Activated T-cell treated with anti-CD3 and anti-CD28 coated beads for 1 hour (primary cell): ENCODE results near the gene CD79B.
A peak's percentile ranks its signal among the peaks of the same experiment; 100 is the strongest.
"Not testable (repeated sequence)": the region's sequence is repeated elsewhere in the genome, so short reads cannot be mapped to it uniquely, and the experiment has no call there.

Experiments
- DNase-seq: peaks from one replicate; pipeline ENCODE4 v3.0.0-alpha.2; 2020; ENCODE audit warnings: low read depth

Gene CD79B

DNA sequence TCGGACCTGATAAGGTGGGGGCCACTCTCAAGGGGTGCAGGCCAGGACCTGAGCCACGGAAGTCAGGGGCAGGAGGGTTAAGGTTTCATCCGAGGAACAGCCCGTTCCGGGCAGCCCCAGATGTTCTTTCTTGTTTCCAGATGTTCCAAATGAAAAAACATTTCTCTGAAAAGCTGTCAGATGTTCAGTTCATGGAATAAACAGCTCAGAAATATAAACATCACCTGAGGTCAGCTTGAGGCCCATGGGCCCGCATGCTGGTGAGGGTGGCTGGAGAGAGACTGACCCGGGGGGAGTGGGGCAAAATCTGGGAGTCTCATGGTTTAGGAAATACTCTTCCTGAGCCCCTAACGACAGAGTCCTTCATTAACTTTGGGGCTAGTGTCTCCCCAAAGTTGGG, 1.5 kb upstream of the CD79B start:
- no peak for DNase-seq

DNA sequence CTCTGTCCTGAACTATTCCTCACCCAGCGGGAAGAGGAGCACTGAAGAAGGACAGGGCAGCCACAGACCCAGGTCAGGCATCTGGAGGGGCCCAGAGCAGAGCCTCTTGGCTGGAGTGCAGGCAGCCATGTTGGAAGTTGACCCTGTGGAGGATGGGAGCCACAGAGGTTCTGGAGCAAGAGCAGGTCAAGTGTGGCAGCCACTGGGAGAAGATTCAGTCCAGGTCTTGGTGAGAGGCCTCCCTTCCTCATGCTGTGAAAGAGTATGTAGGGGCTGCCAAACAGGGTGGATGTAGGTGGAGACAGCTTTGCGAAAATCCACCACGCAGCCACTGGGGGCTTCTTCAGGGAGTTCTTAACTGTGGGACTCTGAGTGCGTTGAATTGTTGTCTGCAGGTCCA, 590 bp upstream of the CD79B start:
- no peak for DNase-seq

DNA sequence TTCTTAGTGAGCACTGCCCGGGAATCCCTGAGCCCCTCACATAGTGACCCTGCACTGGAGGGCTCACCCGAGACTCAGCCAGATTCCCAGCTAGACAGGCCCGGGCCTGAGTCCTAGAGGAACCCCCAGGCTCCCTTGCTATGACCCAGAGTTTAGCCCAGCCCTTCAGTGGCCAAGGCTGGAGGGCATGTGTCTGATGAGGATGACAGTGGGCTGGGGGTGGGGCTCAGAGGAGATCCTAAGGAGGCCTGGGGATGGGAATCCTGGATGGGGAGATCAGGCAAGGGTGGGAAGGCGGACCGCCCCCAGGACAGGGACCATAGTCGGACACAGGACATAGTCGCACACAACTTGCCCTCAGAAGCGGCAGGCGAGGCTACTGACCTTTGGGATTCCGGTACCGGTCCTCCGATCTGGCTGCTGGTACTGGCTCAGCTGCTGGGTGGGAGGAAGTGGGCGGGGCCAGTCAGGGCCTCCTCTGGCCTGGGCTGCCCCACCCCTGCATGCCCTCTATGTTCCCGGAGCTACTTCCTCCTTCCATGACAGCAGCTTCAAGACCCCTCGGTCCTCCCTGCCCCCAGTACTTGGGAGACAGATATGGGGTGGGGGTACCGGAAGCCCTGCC, 1.1 kb downstream of the CD79B start:
- peak; percentile 52 for DNase-seq

DNA sequence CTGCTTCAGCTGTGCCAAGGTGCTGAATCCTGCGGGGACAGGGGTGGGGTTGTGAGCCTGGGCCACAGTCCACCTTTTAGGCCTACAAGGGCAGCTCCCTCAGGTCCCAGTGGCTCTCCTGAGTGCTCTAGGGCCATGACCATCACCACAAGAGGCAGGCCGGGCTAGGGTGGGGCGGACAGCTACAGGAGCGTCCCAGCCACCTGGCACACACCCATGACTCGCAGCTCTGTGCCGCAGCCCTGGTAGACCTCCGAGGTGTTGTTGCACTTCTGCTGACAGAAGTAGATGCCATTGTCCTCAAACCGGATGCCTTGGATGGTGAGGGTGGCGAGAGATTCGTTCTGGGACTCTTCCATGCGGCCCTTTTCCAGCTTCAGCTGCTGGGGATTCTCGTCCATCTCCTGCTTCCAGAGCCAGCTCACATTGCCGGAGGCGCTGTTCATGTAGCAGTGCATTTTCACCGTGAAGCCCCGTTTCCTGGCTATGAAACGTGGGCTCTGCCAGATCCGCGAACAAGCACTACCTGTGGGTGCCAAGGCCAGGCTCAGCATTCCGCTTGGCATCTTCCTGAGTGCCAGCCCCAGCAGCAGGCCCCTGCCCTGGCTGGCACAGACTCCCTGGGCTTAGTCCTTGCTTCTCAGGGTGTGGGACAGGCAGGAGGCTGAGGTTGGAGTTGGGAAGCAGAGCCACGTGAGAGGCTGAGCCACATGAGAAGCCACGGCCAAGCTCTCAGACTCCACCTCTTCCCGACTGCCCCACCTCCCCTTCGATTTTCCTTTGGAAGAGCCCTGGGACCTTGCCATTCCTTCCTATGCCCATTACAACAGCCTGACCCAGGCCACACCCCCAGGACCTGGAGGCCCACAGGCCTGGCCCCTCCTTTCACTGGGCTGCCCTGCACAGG, 2.0 kb downstream of the CD79B start:
- DNase-seq, result no peak

DNA sequence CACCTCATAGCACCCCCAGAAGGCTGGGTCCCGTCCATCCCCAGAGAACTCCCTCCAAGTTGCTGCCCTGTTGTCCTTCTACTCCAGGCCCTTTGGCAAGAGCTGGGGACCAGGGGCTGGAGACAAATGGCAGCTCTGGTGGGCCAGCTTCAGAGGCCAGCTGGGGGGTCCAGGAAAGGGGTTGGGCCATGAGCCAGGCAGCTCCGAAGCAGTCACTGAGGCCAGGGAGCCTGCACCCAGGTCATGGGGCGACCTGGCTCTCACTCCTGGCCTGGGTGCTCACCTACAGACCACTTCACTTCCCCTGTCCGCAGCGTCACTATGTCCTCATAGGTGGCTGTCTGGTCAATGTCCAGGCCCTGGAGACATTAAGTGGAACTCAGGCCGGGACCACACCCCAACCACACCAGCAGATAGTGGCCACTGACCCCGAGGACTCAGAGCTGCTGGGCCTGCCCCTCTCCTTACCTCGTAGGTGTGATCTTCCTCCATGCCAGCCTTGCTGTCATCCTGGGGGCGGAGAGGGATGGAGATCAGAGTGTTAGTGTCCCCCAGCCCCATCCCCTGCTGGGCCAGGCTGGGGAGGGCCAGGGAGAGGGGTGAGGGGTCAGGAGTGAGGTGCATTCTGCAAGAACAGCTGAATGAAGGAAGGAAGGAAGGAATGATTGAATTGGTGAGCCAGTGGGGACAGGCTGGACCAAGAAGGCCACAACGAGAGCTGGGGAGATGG, 3.0 kb downstream of the CD79B start:
- DNase-seq, result no peak

DNA sequence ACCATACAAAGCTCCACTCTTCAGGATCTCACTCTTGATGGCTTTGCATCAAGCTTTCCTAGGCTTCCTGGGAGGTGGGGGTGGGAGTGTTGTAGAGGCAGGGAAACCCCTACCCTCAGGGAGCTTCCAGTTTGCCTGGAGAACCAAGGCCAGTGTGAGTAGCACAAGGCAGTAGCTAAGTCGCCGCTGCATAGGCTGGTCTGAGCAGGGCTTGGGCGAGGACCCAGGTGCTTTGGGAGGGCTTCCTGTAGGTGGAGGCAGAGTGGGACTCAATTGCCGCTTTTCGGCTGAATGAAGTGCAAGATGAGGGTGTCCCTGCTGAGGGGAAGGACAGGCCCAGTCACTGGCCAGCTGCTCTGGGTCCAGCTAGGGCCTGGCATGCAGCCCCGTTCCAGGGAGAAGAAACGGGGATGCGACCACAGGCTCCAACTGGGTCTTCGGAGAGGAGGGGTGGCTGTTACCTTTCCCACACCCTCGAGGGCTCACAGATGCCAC, 3.9 kb downstream of the CD79B start:
- DNase-seq, result no peak

DNA sequence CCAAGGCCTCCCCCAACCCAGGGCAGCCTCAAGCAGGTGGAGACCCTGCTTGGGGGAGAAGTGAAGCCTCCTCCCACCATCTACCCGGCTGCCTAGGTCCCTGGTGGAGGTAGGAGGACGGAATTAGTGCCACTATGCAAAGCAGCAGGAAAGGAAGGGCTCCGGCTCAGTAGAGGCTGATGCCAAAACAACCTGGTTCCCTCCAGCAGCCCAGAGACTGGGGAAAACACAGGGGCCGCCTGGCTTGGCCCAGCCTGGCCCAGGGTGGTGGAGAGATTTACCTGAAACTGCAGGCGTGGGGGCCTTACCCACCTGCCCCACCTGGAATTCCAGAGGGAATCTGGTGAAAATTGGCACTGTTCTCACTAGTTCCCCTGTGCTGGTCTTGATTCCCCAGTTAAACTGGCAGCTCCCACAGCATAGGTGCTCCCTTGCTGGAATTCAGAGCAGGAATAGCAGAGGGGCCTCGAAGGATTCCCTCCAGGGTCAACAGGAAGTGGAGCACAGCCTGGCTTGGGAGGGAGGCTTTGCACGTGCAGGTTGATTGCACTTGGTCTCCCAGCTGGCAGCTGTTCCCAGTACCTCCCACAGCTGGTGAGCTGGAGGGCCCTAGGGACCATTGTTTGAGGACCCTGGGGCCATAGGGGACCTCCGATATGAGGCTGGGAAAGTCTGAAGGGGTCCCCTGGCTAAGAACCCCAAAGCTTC, 4.5 kb downstream of the CD79B start:
- DNase-seq, result no peak

DNA sequence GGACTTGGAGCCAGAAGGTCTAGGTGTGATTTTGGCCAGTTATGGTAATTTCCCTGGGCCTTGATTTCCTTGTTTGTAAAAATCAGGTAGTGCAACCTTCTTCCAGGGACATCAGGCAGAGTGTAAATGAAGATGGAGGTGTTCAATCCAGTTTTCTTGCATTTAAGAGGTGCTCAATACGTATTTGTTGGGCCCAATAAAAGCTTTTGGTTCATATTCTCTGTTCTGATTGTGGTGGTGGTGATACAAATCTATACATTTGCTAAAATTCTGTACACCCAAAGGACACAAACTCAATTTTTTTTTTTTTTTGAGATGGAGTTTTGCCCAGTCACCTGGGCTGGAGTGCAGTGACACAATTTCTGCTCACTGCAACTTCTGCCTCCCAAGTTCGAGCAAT, 6.0 kb downstream of the CD79B start:
- DNase-seq, result no peak

DNA sequence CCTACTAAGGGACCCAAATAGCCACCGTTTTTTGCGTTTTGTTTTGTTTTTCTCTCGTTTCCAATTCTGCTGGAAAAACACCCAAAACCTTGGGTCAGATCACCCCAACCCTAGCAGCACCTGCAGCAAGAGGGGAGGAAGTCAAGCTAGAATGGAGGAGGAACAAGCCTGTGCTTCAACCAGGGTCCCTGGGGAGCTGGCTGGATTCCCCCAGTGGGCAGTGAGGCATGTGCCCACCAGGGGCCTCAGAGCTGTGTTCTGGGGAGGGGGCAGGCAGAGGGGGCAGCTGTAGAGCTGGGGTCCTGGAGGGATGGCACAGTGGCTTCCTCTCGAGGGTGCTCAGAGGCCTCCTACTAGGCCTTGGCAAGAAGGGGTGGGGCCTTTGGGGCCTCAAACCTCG, 6.5 kb downstream of the CD79B start:
- DNase-seq, result no peak

DNA sequence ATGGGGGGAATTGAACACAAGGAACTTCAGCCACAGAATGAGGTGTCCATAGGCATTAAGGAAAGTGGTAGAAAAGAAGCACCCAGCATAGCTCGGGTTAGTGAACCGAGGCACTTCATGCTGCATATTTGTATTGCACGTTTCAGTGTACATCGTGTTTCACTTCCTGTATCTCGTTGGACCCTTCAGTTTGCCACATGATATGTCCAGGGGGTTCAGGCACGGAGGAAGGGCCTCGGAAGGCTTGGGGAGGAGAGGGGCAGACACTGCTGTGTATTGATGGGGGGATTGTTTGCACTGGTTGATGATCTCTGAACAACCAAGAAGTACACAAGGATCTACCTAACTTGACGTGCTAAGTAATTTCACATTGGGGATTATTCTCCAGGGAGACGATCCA, 9.7 kb downstream of the CD79B start:
- DNase-seq, result not testable (repeated sequence)

DNA sequence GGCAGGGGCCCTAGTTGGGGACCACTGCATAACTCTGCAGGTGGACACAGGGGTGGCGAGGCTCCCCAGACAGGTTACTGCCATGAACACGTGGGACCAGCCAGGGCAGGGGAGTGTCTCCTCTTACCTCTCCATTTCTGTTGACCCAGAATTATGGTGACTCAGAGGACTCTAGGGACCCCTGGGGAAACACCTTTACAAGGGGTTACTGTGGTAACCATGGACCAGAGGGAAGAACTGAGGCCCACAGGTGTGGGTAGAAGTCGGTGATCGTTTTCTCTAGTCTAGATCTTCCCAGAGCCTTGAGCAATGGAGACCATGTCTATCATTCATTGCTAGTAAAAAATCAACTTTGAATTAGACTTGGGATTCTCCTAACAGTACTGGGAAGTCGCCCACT, 11.4 kb downstream of the CD79B start:
- not testable (repeated sequence) for DNase-seq

DNA sequence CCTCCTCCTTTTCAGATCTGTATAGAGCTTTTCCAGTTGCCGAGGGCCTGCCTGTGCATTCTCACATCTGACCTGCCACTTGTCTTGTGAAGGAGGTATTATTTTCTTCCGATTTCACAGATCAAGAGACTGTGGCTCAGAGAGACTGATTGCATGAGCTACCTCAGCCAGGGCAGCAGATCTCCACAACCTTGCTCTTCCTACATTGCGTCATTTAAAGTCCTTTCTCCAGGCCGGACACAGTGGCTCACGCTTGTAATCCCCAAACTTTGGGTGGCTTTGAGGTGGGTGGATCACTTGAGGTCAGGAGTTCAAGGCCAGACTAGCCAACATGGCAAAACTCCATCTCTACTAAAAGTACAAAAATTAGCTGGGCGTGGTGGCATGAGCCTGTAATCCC, 12.1 kb downstream of the CD79B start:
- not testable (repeated sequence) for DNase-seq

DNA sequence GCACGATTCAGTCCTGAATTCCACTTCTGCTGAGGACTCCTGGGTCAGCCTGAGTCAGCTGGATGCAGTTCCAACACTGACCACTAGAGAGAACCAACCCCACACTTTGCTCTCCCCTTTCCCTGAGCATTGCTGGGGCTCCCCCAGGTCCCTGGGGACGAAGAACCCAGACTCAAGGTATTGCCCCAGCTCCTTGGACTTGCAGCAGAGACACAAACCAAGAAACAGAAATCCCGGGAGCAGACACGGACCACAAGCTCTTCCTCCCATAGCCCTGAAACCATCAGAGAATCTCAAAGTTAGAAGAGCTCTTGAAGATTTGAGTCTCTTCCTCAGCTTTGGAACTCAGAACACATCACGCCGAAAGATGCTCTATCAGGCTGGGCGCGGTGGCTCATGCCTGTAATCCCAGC, 12.8 kb downstream of the CD79B start:
- DNase-seq, result peak; percentile 62

DNA sequence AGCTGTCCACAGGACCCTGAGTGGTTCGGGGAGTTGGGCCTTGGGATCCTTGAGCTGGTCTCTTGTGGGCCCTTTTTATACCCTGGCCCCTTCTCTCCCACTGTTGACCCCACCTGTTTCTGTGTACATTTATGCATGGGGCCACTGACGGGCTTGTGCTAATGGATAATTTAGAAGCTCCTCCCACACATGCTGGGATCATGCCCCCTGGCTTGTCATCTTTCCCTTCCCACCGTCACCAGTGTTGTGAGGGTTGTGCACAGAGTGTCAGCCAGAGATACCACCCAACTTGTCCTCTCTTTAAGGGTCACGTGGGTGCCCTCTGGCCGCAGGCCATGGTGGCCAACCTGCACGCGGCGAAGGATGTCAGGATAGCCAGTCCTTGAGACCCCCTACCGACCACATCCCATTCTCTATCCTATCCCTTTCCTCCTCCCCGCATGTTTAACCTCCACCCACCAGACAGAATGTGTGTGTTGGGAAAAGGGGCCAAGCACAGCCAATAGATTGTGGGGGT, 13.3 kb downstream of the CD79B start, which contains the start of gene GH1:
GH1 (minus strand) TSS at position 51 of the 517 bp plus-strand sequence. CDS start 63 bp downstream, outside the sequence.
- DNase-seq, result not testable (repeated sequence)

DNA sequence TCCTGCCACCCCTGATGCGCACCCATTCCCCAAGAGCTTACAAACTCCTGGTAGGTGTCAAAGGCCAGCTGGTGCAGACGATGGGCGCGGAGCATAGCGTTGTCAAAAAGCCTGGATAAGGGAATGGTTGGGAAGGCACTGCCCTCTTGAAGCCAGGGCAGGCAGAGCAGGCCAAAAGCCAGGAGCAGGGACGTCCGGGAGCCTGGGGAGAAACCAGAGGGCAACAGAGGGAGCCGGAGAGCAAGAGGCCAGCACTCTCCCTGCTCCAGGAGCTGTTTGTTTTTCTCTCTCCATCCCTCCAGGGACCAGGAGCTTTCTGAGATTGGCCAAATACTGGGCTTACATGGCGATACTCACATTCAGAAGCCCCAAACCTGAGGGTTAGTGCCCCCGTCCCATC, 13.8 kb downstream of the CD79B start:
- no peak for DNase-seq

DNA sequence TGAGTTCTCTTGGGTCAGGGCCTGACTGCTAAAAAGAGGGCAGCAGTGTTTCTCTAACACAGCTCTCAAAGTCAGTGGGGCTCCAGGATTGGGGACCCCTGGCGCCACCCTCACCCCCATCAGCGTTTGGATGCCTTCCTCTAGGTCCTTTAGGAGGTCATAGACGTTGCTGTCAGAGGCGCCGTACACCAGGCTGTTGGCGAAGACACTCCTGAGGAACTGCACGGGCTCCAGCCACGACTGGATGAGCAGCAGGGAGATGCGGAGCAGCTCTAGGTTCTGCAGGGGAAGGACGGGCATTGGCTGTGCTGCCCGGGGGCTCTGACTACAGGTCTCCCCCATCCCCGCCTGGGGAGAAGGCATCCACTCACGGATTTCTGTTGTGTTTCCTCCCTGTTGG, 14.5 kb downstream of the CD79B start:
- no peak for DNase-seq

DNA sequence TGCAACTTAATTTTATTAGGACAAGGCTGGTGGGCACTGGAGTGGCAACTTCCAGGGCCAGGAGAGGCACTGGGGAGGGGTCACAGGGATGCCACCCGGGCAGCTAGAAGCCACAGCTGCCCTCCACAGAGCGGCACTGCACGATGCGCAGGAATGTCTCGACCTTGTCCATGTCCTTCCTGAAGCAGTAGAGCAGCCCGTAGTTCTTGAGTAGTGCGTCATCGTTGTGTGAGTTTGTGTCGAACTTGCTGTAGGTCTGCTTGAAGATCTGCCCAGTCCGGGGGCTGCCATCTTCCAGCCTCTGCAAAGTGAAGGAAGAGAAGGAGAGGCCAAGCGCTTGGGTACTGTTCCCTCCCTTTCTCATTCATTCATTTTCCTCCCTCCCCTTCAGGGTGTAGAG, 14.9 kb downstream of the CD79B start:
- not testable (repeated sequence) for DNase-seq

DNA sequence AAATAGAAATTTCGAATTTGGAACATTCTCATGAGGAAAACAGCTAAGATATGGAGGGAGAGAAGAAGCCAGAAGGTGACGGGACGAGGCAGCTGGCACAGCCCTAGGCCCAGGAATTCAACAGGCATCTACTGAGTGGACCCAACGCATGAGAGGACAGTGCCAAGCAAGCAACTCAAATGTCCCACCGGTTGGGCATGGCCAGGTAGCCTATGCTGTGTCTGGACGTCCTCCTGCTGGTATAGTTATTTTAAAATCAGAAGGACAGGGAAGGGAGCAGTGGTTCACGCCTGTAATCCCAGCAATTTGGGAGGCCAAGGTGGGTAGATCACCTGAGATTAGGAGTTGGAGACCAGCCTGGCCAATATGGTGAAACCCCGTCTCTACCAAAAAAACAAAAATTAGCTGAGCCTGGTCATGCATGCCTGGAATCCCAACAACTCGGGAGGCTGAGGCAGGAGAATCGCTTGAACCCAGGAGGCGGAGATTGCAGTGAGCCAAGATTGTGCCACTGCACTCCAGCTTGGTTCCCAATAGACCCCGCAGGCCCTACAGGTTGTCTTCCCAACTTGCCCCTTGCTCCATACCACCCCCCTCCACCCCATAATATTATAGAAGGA, 15.5 kb downstream of the CD79B start:
- no peak for DNase-seq

DNA sequence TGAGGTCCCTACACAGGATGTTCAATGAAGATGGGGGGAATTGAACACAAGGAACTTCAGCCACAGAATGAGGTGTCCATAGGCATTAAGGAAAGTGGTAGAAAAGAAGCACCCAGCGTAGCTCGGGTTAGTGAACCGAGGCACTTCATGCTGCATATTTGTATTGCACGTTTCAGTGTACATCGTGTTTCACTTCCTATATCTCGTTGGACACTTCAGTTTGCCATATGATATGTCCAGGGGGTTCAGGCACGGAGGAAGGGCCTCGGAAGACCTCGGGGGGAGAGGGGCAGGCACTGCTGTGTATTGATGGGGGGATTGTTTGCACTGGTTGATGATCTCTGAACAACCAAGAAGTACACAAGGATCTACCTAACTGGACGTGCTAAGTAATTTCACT, 16.4 kb downstream of the CD79B start:
- not testable (repeated sequence) for DNase-seq

DNA sequence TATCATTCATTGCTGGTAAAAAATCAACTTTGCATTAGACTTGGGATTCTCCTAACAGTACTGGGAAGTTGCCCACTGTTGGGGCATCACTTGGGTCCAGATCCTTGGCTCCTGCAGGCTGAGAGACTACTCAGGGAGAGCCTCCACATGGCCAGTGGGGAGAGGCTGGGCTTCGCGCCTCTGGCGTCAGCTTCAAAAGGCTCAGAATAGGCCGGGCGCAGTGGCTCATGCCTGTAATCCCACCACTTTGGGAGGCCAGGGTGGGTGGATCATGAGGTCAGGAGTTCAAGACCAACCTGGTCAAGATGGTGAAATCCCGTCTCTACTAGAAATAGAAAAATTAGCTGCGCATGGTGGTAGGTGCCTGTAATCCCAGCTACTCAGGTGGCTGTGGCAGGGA, 17.7 kb downstream of the CD79B start:
- DNase-seq, result no peak

DNA sequence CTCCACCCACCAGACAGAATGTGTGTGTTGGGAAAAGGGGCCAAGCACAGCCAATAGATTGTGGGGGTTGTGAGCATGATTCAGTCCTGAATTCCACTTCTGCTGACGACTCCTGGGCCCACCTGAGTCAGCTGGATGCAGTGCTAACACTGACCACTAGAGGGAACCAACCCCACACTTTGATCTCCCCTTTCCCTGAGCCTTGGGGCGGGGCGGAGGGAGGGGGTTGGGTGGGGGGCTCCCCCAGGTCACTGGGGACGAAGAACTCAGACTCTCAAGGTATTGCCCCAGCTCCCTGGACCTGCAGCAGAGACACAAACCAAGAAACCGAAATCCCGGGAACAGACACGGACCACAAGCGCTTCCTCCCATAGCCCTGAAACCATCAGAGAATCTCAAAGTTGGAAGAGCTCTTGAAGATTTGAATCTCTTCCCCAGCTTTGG, 20.5 kb downstream of the CD79B start:
- peak; percentile 54 for DNase-seq
